GM12864 (cell line): ENCODE results near the gene WNT6.

Experiments used
- DNase-seq: peaks from one replicate; pipeline ENCODE4 v3.0.0-alpha.2; 2011; ENCODE audit warnings: low read depth
- H3K4me3 ChIP-seq: 2 replicates; pipeline ENCODE4 v1.5.1; 2011; ENCODE audit warnings: mild to moderate bottlenecking, low read depth, low read length, control low read depth
- CTCF ChIP-seq: IDR thresholded peaks from 2 replicates; pipeline ENCODE4 v1.5.1; 2011; ENCODE audit warnings: low read depth, mild to moderate bottlenecking, moderate library complexity, low read length, control low read depth, inconsistent platforms; ENCODE audit errors: missing control alignments

Gene WNT6

GRCh38 chr2:218910741-218911140 lies 51.1 kb downstream of the WNT6 start:
- DNase-seq = no peak
- TF ChIP-seq CTCF = no peak

GRCh38 chr2:218920504-218920903 lies 60.9 kb downstream of the WNT6 start:
- DNase-seq = no peak
- no peak for TF ChIP-seq CTCF
- H3K4me3 ChIP-seq = no peak overlapping the region

More at GRCh38 chr2:218910741-218911140, 51.1 kb downstream of the WNT6 start:
- H3K4me3 ChIP-seq = no peak overlapping the region
